Central memory CD8-positive, alpha-beta T cell (primary cell): ENCODE results near the gene AMIGO3.
"Not testable (repeated sequence)": the region's sequence is repeated elsewhere in the genome, so short reads cannot be mapped to it uniquely, and the experiment has no call there.

ENCODE experiments used
- ATAC-seq: fragments of 150-1000 bp; cut with Tn5 transposase; replicated peaks from 2 replicates; pipeline ENCODE4 v1.10.0; 2022; ENCODE audit warnings: mild to moderate bottlenecking, moderate FRiP score, moderate number of reproducible peaks; ENCODE audit not compliant: poor library complexity, severe bottlenecking; ENCODE audit errors: extremely low read depth
- DNase-seq, 2 donors: peaks; one replicate each; pipeline ENCODE4 v3.0.0; 2021; ENCODE audit warnings: low spot score in 2 of 2
- H3K27ac Mint-ChIP-seq: one replicate; pipeline ENCODE4 v1.8.0; 2022; ENCODE audit warnings: low read depth, mild to moderate bottlenecking, moderate library complexity, mixed read lengths
- H3K27me3 Mint-ChIP-seq: one replicate; pipeline ENCODE4 v1.8.0; 2022; ENCODE audit warnings: mixed read lengths
- H3K36me3 Mint-ChIP-seq: one replicate; pipeline ENCODE4 v1.8.0; 2022; ENCODE audit warnings: mild to moderate bottlenecking, moderate library complexity, mixed read lengths; ENCODE audit not compliant: insufficient read depth
- H3K4me1 Mint-ChIP-seq: one replicate; pipeline ENCODE4 v1.8.0; 2022; ENCODE audit warnings: mixed read lengths
- H3K4me3 Mint-ChIP-seq: one replicate; pipeline ENCODE4 v1.8.0; 2022; ENCODE audit warnings: mild to moderate bottlenecking, moderate library complexity, mixed read lengths
- H3K9me3 Mint-ChIP-seq: one replicate; pipeline ENCODE4 v1.8.0; 2022; ENCODE audit warnings: mixed read lengths

Gene AMIGO3

GRCh38 chr3:49688338-49689045 lies 31.0 kb downstream of the AMIGO3 start:
- H3K27ac Mint-ChIP-seq: peak overlapping the region; percentile 98
- not testable (repeated sequence) for ATAC-seq

GRCh38 chr3:49687424-49687795 lies 32.1 kb downstream of the AMIGO3 start:
- DNase-seq, H3K9me3 Mint-ChIP-seq, H3K27ac Mint-ChIP-seq, H3K27me3 Mint-ChIP-seq, ATAC-seq: not testable (repeated sequence)
- H3K4me3 Mint-ChIP-seq: peak overlapping the region; percentile 47
- H3K4me1 Mint-ChIP-seq: peaks cover 31% of the 10 kb centered on the region
- peaks cover 11% of the 10 kb centered on the region for H3K36me3 Mint-ChIP-seq

More at GRCh38 chr3:49688338-49689045, 31.0 kb downstream of the AMIGO3 start:
- DNase-seq, H3K36me3 Mint-ChIP-seq, H3K27me3 Mint-ChIP-seq, H3K9me3 Mint-ChIP-seq: not testable (repeated sequence)
- Mint-ChIP-seq H3K4me3 (peak overlapping the region; percentile 97), H3K4me1 (peaks cover 35% of the 10 kb centered on the region)

- not testable (repeated sequence) for H3K27me3 Mint-ChIP-seq, DNase-seq, H3K27ac Mint-ChIP-seq, ATAC-seq, H3K9me3 Mint-ChIP-seq
- Mint-ChIP-seq H3K4me3 (peak overlapping the region; percentile 47), H3K4me1 (peaks cover 29% of the 10 kb centered on the region), H3K36me3 (peaks cover 11% of the 10 kb centered on the region)
Measured at GRCh38 chr3:49686769-49687423, 32.6 kb downstream of the AMIGO3 start.

- DNase-seq, H3K27me3 Mint-ChIP-seq, H3K9me3 Mint-ChIP-seq, H3K27ac Mint-ChIP-seq, ATAC-seq: not testable (repeated sequence)
- Mint-ChIP-seq H3K4me3 (peak overlapping the region; percentile 47), H3K4me1 (peaks cover 26% of the 10 kb centered on the region), H3K36me3 (peaks cover 11% of the 10 kb centered on the region)
Measured at GRCh38 chr3:49686346-49686745, 33.1 kb downstream of the AMIGO3 start.

GRCh38 chr3:49685846-49686245 lies 33.6 kb downstream of the AMIGO3 start:
- H3K4me1 Mint-ChIP-seq: peaks cover 21% of the 10 kb centered on the region
- H3K27me3 Mint-ChIP-seq: not testable (repeated sequence)
- H3K36me3 Mint-ChIP-seq: peaks cover 11% of the 10 kb centered on the region

GRCh38 chr3:49685103-49685502 lies 34.4 kb downstream of the AMIGO3 start:
- Mint-ChIP-seq H3K4me3 (peak overlapping the region; percentile 38), H3K4me1 (peaks cover 14% of the 10 kb centered on the region), H3K36me3 (peaks cover 11% of the 10 kb centered on the region)
- not testable (repeated sequence) for H3K27ac Mint-ChIP-seq, ATAC-seq, H3K9me3 Mint-ChIP-seq, DNase-seq, H3K27me3 Mint-ChIP-seq

More at GRCh38 chr3:49685846-49686245, 33.6 kb downstream of the AMIGO3 start:
- ATAC-seq, DNase-seq, H3K27ac Mint-ChIP-seq, H3K9me3 Mint-ChIP-seq: not testable (repeated sequence)
- peak overlapping the region; percentile 47 for H3K4me3 Mint-ChIP-seq

GRCh38 chr3:49684453-49684852 lies 35.0 kb downstream of the AMIGO3 start:
- not testable (repeated sequence) for ATAC-seq, H3K4me3 Mint-ChIP-seq, H3K27me3 Mint-ChIP-seq, H3K9me3 Mint-ChIP-seq, DNase-seq, H3K4me1 Mint-ChIP-seq, H3K27ac Mint-ChIP-seq
- H3K36me3 Mint-ChIP-seq: peaks cover 14% of the 10 kb centered on the region

GRCh38 chr3:49683162-49683561 lies 36.3 kb downstream of the AMIGO3 start:
- ATAC-seq: no peak
- Mint-ChIP-seq H3K9me3 (no peaks in the 10 kb centered on the region), H3K36me3 (peaks cover 6% of the 10 kb centered on the region), H3K4me3 (no peak overlapping the region), H3K4me1 (peaks cover 2% of the 10 kb centered on the region), H3K27me3 (no peaks in the 10 kb centered on the region), H3K27ac (no peak overlapping the region)
- DNase-seq: no peak

GRCh38 chr3:49681543-49681942 lies 37.9 kb downstream of the AMIGO3 start:
- no peaks in the 10 kb centered on the region for H3K27me3 Mint-ChIP-seq
- H3K9me3 Mint-ChIP-seq: no peaks in the 10 kb centered on the region
- H3K27ac Mint-ChIP-seq: no peak overlapping the region
- peaks cover 8% of the 10 kb centered on the region for H3K36me3 Mint-ChIP-seq
- no peak overlapping the region for H3K4me3 Mint-ChIP-seq
- no peak for ATAC-seq
- peaks cover 10% of the 10 kb centered on the region for H3K4me1 Mint-ChIP-seq
- no peak for DNase-seq

- Mint-ChIP-seq H3K36me3 (peaks cover 9% of the 10 kb centered on the region), H3K27ac (no peak overlapping the region), H3K27me3 (no peaks in the 10 kb centered on the region), H3K4me1 (peaks cover 13% of the 10 kb centered on the region), H3K9me3 (no peaks in the 10 kb centered on the region), H3K4me3 (no peak overlapping the region)
- ATAC-seq (no peak), DNase-seq (no peak)
Measured at GRCh38 chr3:49681232-49681522, 38.3 kb downstream of the AMIGO3 start.

GRCh38 chr3:49680493-49681231 lies 38.8 kb downstream of the AMIGO3 start:
- Mint-ChIP-seq H3K27me3 (no peaks in the 10 kb centered on the region), H3K4me3 (no peak overlapping the region), H3K36me3 (peaks cover 12% of the 10 kb centered on the region), H3K27ac (no peak overlapping the region), H3K4me1 (peaks cover 18% of the 10 kb centered on the region), H3K9me3 (no peaks in the 10 kb centered on the region)
- DNase-seq: no peak
- no peak for ATAC-seq

GRCh38 chr3:49675912-49676311 lies 43.6 kb downstream of the AMIGO3 start:
- H3K4me1 Mint-ChIP-seq: peaks cover 50% of the 10 kb centered on the region

More at GRCh38 chr3:49675912-49676311, 43.6 kb downstream of the AMIGO3 start:
- no peak for ATAC-seq
- Mint-ChIP-seq H3K27me3 (no peaks in the 10 kb centered on the region), H3K27ac (no peak overlapping the region), H3K36me3 (peaks cover 13% of the 10 kb centered on the region), H3K9me3 (no peaks in the 10 kb centered on the region), H3K4me3 (no peak overlapping the region)
- no peak for DNase-seq
